ENCODE results near the gene CLEC11A.

DNA sequence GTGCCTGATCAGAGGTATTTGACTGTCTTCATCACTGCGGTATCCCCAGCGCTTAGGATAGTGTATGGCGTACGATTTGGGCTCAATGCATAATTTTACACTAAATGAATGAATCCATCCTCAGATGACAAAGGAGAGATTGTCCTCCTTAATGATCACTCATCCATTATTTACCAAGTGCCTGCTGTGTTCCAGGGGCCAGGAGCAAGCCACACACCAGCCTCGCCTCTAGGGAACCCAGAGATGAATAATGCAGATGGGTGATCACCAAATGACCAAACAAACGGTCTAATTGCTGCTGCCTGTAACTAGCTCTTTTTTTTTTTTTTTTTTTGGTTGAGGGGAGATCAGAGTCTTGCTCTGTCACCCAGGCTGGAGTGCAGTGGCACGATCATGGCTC, 41.2 kb downstream of the CLEC11A start:
- TF ChIP-seq BCL3 (IDR thresholded peaks at IDR 0.05) (no peak), CHD4 (IDR thresholded peaks at IDR 0.05; ENCODE audit: borderline replicate concordance) (no peak), POLR2A (IDR thresholded peaks at IDR 0.05; ENCODE audit: low read length) (no peak), NR3C1 (IDR thresholded peaks at IDR 0.05) (no peak), HDAC2 (IDR thresholded peaks at IDR 0.05) (no peak), MAX (IDR thresholded peaks at IDR 0.05) (no peak), EP300 (IDR thresholded peaks at IDR 0.05) (no peak), CEBPB (IDR thresholded peaks at IDR 0.05) (no peak), KDM1A (IDR thresholded peaks at IDR 0.05; ENCODE audit: low read depth) (no peak), ZSCAN20 (CRISPR knock-in tag; IDR thresholded peaks at IDR 0.05) (no peak), HOXA7 (CRISPR knock-in tag; IDR thresholded peaks at IDR 0.05) (no peak)
- TF ChIP-seq, protein P1, sequence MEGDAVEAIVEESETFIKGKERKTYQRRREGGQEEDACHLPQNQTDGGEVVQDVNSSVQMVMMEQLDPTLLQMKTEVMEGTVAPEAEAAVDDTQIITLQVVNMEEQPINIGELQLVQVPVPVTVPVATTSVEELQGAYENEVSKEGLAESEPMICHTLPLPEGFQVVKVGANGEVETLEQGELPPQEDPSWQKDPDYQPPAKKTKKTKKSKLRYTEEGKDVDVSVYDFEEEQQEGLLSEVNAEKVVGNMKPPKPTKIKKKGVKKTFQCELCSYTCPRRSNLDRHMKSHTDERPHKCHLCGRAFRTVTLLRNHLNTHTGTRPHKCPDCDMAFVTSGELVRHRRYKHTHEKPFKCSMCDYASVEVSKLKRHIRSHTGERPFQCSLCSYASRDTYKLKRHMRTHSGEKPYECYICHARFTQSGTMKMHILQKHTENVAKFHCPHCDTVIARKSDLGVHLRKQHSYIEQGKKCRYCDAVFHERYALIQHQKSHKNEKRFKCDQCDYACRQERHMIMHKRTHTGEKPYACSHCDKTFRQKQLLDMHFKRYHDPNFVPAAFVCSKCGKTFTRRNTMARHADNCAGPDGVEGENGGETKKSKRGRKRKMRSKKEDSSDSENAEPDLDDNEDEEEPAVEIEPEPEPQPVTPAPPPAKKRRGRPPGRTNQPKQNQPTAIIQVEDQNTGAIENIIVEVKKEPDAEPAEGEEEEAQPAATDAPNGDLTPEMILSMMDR (IDR thresholded peaks at IDR 0.05), result no peak
- TF ChIP-seq, protein P2, sequence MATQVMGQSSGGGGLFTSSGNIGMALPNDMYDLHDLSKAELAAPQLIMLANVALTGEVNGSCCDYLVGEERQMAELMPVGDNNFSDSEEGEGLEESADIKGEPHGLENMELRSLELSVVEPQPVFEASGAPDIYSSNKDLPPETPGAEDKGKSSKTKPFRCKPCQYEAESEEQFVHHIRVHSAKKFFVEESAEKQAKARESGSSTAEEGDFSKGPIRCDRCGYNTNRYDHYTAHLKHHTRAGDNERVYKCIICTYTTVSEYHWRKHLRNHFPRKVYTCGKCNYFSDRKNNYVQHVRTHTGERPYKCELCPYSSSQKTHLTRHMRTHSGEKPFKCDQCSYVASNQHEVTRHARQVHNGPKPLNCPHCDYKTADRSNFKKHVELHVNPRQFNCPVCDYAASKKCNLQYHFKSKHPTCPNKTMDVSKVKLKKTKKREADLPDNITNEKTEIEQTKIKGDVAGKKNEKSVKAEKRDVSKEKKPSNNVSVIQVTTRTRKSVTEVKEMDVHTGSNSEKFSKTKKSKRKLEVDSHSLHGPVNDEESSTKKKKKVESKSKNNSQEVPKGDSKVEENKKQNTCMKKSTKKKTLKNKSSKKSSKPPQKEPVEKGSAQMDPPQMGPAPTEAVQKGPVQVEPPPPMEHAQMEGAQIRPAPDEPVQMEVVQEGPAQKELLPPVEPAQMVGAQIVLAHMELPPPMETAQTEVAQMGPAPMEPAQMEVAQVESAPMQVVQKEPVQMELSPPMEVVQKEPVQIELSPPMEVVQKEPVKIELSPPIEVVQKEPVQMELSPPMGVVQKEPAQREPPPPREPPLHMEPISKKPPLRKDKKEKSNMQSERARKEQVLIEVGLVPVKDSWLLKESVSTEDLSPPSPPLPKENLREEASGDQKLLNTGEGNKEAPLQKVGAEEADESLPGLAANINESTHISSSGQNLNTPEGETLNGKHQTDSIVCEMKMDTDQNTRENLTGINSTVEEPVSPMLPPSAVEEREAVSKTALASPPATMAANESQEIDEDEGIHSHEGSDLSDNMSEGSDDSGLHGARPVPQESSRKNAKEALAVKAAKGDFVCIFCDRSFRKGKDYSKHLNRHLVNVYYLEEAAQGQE (IDR thresholded peaks at IDR 0.05), result no peak
- TF ChIP-seq, protein P3, sequence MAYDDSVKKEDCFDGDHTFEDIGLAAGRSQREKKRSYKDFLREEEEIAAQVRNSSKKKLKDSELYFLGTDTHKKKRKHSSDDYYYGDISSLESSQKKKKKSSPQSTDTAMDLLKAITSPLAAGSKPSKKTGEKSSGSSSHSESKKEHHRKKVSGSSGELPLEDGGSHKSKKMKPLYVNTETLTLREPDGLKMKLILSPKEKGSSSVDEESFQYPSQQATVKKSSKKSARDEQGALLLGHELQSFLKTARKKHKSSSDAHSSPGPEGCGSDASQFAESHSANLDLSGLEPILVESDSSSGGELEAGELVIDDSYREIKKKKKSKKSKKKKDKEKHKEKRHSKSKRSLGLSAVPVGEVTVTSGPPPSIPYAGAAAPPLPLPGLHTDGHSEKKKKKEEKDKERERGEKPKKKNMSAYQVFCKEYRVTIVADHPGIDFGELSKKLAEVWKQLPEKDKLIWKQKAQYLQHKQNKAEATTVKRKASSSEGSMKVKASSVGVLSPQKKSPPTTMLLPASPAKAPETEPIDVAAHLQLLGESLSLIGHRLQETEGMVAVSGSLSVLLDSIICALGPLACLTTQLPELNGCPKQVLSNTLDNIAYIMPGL (CRISPR knock-in tag; IDR thresholded peaks at IDR 0.05; ENCODE audit: borderline replicate concordance), result no peak
